Keratinocyte (primary cell): Measurements from ENCODE around the gene MAX. TPM values are rescaled to one million over a fixed set of nuclear protein-coding genes. Genes with fewer than 3 reads are reported as not detected.
A peak's percentile ranks its signal among the peaks of the same experiment; 100 is the strongest.

Experiments used
- DNase-seq: peaks from one replicate; pipeline ENCODE4 v3.0.0-alpha.2; 2011; ENCODE audit warnings: low read depth, missing footprints, low spot score
- FAIRE-seq: peaks from 2 replicates; lab custom pipeline; 2011; peaks lifted over from hg19 to GRCh38; lab: Jason Lieb, UNC
- H2AFZ ChIP-seq: 2 replicates; pipeline ENCODE4 v1.6.0; 2012; ENCODE audit warnings: low read length, control low read depth, inconsistent platforms; ENCODE audit not compliant: control insufficient read depth
- H3K27ac ChIP-seq: 2 replicates; pipeline ENCODE4 v1.5.1; 2011; ENCODE audit warnings: low read length; ENCODE audit not compliant: control insufficient read depth, insufficient read depth
- H3K27me3 ChIP-seq: 3 replicates; pipeline ENCODE4 v1.6.0; 2011; ENCODE audit warnings: low read length; ENCODE audit not compliant: control insufficient read depth, insufficient read depth; ENCODE audit errors: extremely low read depth
- H3K36me3 ChIP-seq, 2 experiments: 2 replicates in 1 of 2; 3 replicates in 1 of 2; pipeline ENCODE4 v1.5.1; 2011; ENCODE audit warnings: low read length in 2 of 2, mild to moderate bottlenecking in 1 of 2; ENCODE audit not compliant: control insufficient read depth in 2 of 2, insufficient read depth in 2 of 2; ENCODE audit errors: extremely low read depth in 1 of 2
- H3K4me1 ChIP-seq: 3 replicates; pipeline ENCODE4 v1.5.1; 2011; ENCODE audit warnings: low read length; ENCODE audit not compliant: control insufficient read depth, insufficient read depth; ENCODE audit errors: extremely low read depth
- H3K4me2 ChIP-seq: 3 replicates; pipeline ENCODE4 v1.6.0; 2011; ENCODE audit warnings: low read depth, low read length; ENCODE audit not compliant: control insufficient read depth, insufficient read depth; ENCODE audit errors: extremely low read depth
- H3K4me3 ChIP-seq, 3 experiments: fragments of 200-600 bp in 1 of 3; sonication (generic) in 1 of 3; 2 replicates in 2 of 3; 3 replicates in 1 of 3; pipeline ENCODE4 v1.5.1; 2011 to 2016; ENCODE audit warnings: low read length in 3 of 3, mild to moderate bottlenecking in 3 of 3, control low read depth in 2 of 3, inconsistent platforms in 1 of 3, low read depth in 1 of 3, mixed read lengths in 1 of 3, mixed run types in 1 of 3, moderate library complexity in 1 of 3; ENCODE audit not compliant: control insufficient read depth in 2 of 3, insufficient read depth in 2 of 3; ENCODE audit errors: extremely low read depth in 1 of 3
- H3K79me2 ChIP-seq: 2 replicates; pipeline ENCODE4 v1.6.0; 2012; ENCODE audit warnings: low read length; ENCODE audit not compliant: control insufficient read depth, insufficient read depth
- H3K9ac ChIP-seq: 3 replicates; pipeline ENCODE4 v1.6.0; 2011; ENCODE audit warnings: low read length; ENCODE audit not compliant: control insufficient read depth, insufficient read depth; ENCODE audit errors: extremely low read depth
- H3K9me1 ChIP-seq: 3 replicates; pipeline ENCODE4 v1.6.0; 2011; ENCODE audit warnings: low read length; ENCODE audit not compliant: control insufficient read depth, insufficient read depth; ENCODE audit errors: extremely low read depth
- H3K9me3 ChIP-seq: 2 replicates; pipeline ENCODE4 v1.5.1; 2012; ENCODE audit warnings: low read depth, low read length; ENCODE audit not compliant: control insufficient read depth
- H4K20me1 ChIP-seq: 3 replicates; pipeline ENCODE4 v1.6.0; 2011; ENCODE audit warnings: low read length; ENCODE audit not compliant: control insufficient read depth, insufficient read depth; ENCODE audit errors: extremely low read depth
- EZH2 ChIP-seq: IDR thresholded peaks from one replicate; pipeline ENCODE4 v1.6.1; 2012; ENCODE audit warnings: inconsistent platforms, mild to moderate bottlenecking, low read length, moderate library complexity
- dilution Hi-C: fragments of 300-500 bp; cut with MboI; formaldehyde crosslinking; loops from one replicate; pipeline ENCODE4 v1.7.0; 2020; ENCODE audit warnings: low sequenced_read_pairs; ENCODE audit not compliant: extremely low pct_ligation_motif_present
- polyA plus RNA-seq, 5 experiments: library from polyadenylated mRNA; depleted of rRNA in 3 of 5; stranded (reverse) in 3 of 5; stranded (forward) in 1 of 5; unstranded in 1 of 5; fragments of >200 nt; gene quantifications; 1 replicate in 1 of 5; 2 replicates in 3 of 5; 3 replicates in 1 of 5; pipeline versions ENCODE4 v1.2.1 to v1.2.3, GENCODE V29; 2011 to 2012; ENCODE audit warnings: missing spikeins in 2 of 5, low read depth in 1 of 5, low replicate concordance in 1 of 5
- TF ChIP-seq, protein P1 (sequence below), 3 experiments: IDR thresholded peaks in 1 of 3; conservative IDR thresholded peaks in 1 of 3; optimal IDR thresholded peaks in 1 of 3; 2 replicates in 2 of 3; 3 replicates in 1 of 3; pipeline versions ENCODE3 to v1.5.1; 2011; ENCODE audit warnings: low read length in 3 of 3, mild to moderate bottlenecking in 3 of 3, moderate library complexity in 2 of 3, control low read depth in 1 of 3, inconsistent platforms in 1 of 3; ENCODE audit not compliant: insufficient read depth in 2 of 3; ENCODE audit errors: extremely low read depth in 1 of 3

MAX gene
- polyA plus RNA-seq, 1 donor (not counting 4 experiments of a cell fraction or from before 2014, with no cell fraction given) = 65.2 TPM

DNA sequence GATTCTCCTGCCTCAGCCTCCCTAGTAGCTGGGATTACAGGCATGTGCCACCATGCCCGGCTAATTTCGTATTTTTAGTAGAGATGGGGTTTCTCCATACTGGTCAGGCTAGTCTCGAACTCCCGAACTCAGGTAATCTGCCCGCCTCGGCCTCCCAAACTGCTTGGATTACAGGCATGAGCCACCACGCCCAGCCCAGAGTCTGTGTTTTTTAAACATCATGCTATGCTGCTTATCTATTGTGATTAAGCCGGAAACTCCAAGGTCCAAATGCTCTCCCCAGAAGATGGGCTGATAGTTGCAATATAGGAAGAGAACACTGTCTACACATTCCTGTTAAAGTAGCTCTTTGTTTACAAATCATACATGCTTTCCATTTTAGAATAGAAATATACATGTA is 30.5 kb upstream of the MAX start:
- dilution Hi-C loops = no loop called here
- H3K4me2 ChIP-seq = no peak overlapping the region
- H4K20me1 ChIP-seq = no peaks in the 10 kb centered on the region
- H3K4me3 ChIP-seq = no peak overlapping the region
- H3K4me1 ChIP-seq = peaks cover 18% of the 10 kb centered on the region
- TF ChIP-seq EZH2 = no peak
- TF ChIP-seq, protein P1, sequence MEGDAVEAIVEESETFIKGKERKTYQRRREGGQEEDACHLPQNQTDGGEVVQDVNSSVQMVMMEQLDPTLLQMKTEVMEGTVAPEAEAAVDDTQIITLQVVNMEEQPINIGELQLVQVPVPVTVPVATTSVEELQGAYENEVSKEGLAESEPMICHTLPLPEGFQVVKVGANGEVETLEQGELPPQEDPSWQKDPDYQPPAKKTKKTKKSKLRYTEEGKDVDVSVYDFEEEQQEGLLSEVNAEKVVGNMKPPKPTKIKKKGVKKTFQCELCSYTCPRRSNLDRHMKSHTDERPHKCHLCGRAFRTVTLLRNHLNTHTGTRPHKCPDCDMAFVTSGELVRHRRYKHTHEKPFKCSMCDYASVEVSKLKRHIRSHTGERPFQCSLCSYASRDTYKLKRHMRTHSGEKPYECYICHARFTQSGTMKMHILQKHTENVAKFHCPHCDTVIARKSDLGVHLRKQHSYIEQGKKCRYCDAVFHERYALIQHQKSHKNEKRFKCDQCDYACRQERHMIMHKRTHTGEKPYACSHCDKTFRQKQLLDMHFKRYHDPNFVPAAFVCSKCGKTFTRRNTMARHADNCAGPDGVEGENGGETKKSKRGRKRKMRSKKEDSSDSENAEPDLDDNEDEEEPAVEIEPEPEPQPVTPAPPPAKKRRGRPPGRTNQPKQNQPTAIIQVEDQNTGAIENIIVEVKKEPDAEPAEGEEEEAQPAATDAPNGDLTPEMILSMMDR (optimal IDR thresholded peaks at IDR 0.05 in 1 of 3, IDR thresholded peaks at IDR 0.05 in 1 of 3, conservative IDR thresholded peaks at IDR 0.05 in 1 of 3; ENCODE audit: extremely low read depth in 1 of 3, insufficient read depth in 2 of 3, low read length in 3 of 3) = no peak
- H3K27me3 ChIP-seq = no peaks in the 10 kb centered on the region
- H2AFZ ChIP-seq = no peak overlapping the region
- H3K27ac ChIP-seq = no peak overlapping the region
- no peaks in the 10 kb centered on the region for H3K9me3 ChIP-seq
- no peak overlapping the region for H3K9ac ChIP-seq
- H3K9me1 ChIP-seq = no peaks in the 10 kb centered on the region
- H3K79me2 ChIP-seq = no peaks in the 10 kb centered on the region
- FAIRE-seq = no peak
- DNase-seq = no peak
- H3K36me3 ChIP-seq = no peaks in the 10 kb centered on the region

DNA sequence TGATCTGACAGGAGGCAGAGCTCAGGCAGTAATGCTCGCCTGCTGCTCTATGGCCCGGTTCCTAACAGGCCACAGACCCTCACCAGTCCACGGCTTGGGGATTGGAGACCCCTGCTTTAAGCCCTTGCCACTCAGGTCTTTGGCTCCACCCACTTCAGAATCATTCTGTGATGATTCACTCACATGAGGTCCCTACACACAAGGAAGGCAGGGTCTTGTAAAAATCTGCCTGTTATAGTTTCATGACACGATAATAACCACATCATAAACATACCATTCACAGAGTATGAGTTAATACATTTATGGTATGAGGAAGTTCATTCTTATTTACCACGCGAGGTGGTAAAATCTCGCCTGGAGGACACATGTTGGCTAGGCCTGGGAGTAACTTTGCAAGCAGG is 29.0 kb upstream of the MAX start:
- Histone ChIP-seq H3K4me2 (peak overlapping the region; percentile 10), H3K9ac (no peak overlapping the region), H2AFZ (peak overlapping the region; percentile 73), H3K79me2 (no peaks in the 10 kb centered on the region), H3K9me1 (no peaks in the 10 kb centered on the region), H3K4me3 (no peak overlapping the region), H4K20me1 (no peaks in the 10 kb centered on the region), H3K4me1 (peaks cover 13% of the 10 kb centered on the region), H3K27ac (peak overlapping the region; percentile 54), H3K36me3 (no peaks in the 10 kb centered on the region), H3K27me3 (no peaks in the 10 kb centered on the region), H3K9me3 (no peaks in the 10 kb centered on the region)
- FAIRE-seq (peak; percentile 79), DNase-seq (peak; percentile 55)
- TF ChIP-seq EZH2 = no peak
- TF ChIP-seq, protein P1 (optimal IDR thresholded peaks at IDR 0.05 in 1 of 3, IDR thresholded peaks at IDR 0.05 in 1 of 3, conservative IDR thresholded peaks at IDR 0.05 in 1 of 3; ENCODE audit: extremely low read depth in 1 of 3, insufficient read depth in 2 of 3, low read length in 3 of 3) = no peak
- dilution Hi-C loops = no loop called here
